ENCODE data around the gene ZNF777.

DNA sequence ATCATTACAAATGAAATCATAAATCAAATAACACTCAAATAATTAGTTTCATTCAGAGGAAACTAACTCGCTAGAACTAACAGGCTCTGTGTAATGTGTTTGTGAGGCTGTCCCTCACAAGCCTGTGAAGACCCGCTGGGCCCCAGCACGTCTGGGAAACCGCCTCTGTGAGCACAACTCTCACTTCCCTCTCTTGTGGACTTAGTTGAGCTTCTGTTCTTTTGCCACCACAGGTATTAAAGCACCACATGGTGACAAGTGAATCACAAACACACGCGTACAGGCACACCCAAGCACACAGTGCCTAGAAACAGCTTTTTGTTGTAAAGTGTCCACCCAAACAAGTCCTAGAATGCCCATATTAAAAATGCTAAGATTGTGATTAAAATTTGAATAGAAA, 51.0 kb downstream of the ZNF777 start:
- no peak for TF ChIP-seq CTCF (IDR thresholded peaks at IDR 0.05)
- TF ChIP-seq POLR2A (IDR thresholded peaks at IDR 0.05): no peak

All from heart left ventricle (tissue), 13 donors.